A549 (cell line): ENCODE measurements around the gene TUBD1. TPM values are rescaled to one million over a fixed set of nuclear protein-coding genes. Genes with fewer than 3 reads are reported as not detected.

Experiments
- ATAC-seq, 2 experiments: fragments of 200-7000 bp in 1 of 2; fragments of >200 bp in 1 of 2; cut with Nextera tagmentation in 1 of 2; cut with Tn5 transposase in 1 of 2; 3 replicates each; pipeline versions ENCODE4 v1.8.0 to v1.9.1; 2018 to 2020; ENCODE audit warnings: mild to moderate bottlenecking in 1 of 2, moderate library complexity in 1 of 2
- CTCF ChIA-PET: fragments of 300-600 bp; sonication (Branson Sonifier 250); formaldehyde crosslinking; extraction: SDS; loops from one replicate; lab custom pipeline; 2021; ENCODE audit warnings: antibody characterized with exemption, inconsistent platforms; lab: Yijun Ruan, JAX
- POLR2A ChIA-PET: fragments of 350-600 bp; formaldehyde crosslinking; extraction: SDS; loops from one replicate; lab custom pipeline; 2021; ENCODE audit warnings: antibody characterized with exemption, inconsistent platforms; lab: Yijun Ruan, JAX
- DNase-seq, 2 experiments: peaks; one replicate each; pipeline versions ENCODE4 v3.0.0 to v3.0.0-alpha.2; 2011 to 2016; ENCODE audit warnings: low read depth in 1 of 2, low spot score in 1 of 2
- FAIRE-seq: peaks from 2 replicates; lab custom pipeline; 2011; peaks lifted over from hg19 to GRCh38; lab: Jason Lieb, UNC
- H3K27ac ChIP-seq, 2 experiments: fragments of >200 bp; sonication (Bioruptor Twin); formaldehyde crosslinking; 3 replicates each; pipeline ENCODE4 v1.5.1; 2016 to 2017
- H3K4me1 ChIP-seq: fragments of >200 bp; sonication (Bioruptor Twin); formaldehyde crosslinking; 3 replicates; pipeline ENCODE4 v1.6.1; 2016
- H3K4me2 ChIP-seq: fragments of >200 bp; sonication (Bioruptor Twin); formaldehyde crosslinking; 3 replicates; pipeline ENCODE4 v1.6.1; 2016
- H3K4me3 ChIP-seq: fragments of >200 bp; sonication (Bioruptor Twin); formaldehyde crosslinking; 3 replicates; pipeline ENCODE4 v1.5.1; 2016
- H3K9me3 ChIP-seq: fragments of >200 bp; sonication (Bioruptor Twin); formaldehyde crosslinking; 3 replicates; pipeline ENCODE4 v1.6.1; 2016
- ATOH8 ChIP-seq: fragments of 250-450 bp; sonication (Bioruptor Pico); IDR thresholded peaks from 2 replicates; pipeline ENCODE4 v1.5.0; 2020; ENCODE audit warnings: low read depth, mild to moderate bottlenecking, moderate library complexity
- CBX8 ChIP-seq: fragments of 200-600 bp; sonication (generic); IDR thresholded peaks from 2 replicates; pipeline ENCODE4 v1.6.1; 2016
- E2F6 ChIP-seq: IDR thresholded peaks from 2 replicates; pipeline ENCODE4 v1.6.1; 2012; ENCODE audit warnings: low read depth, borderline replicate concordance
- EHF ChIP-seq: fragments of 250-450 bp; sonication (Bioruptor Pico); IDR thresholded peaks from 2 replicates; pipeline ENCODE4 v1.5.0; 2020; ENCODE audit warnings: mild to moderate bottlenecking
- EHMT2 ChIP-seq: fragments of 200-600 bp; sonication (generic); IDR thresholded peaks from 2 replicates; pipeline ENCODE4 v1.6.1; 2016; ENCODE audit warnings: antibody characterized with exemption, low read depth, mild to moderate bottlenecking, moderate library complexity
- EP300 ChIP-seq, 2 experiments: fragments of >200 bp; sonication (Bioruptor Twin); formaldehyde crosslinking; IDR thresholded peaks; 2 replicates in 1 of 2; 3 replicates in 1 of 2; pipeline ENCODE4 v1.6.1; 2016 to 2017
- FOSB ChIP-seq: fragments of 250-450 bp; sonication (Bioruptor Pico); IDR thresholded peaks from 2 replicates; pipeline ENCODE4 v1.5.0; 2020; ENCODE audit warnings: mild to moderate bottlenecking, moderate library complexity
- FOSL2 ChIP-seq, 2 experiments: fragments of 450-650 bp in 1 of 2; fragments of >200 bp in 1 of 2; sonication (Bioruptor Twin) in 1 of 2; formaldehyde crosslinking; IDR thresholded peaks; 2 replicates each; pipeline versions ENCODE4 v1.5.0 to v1.6.1; 2016 to 2020; ENCODE audit warnings: mild to moderate bottlenecking in 1 of 2, moderate library complexity in 1 of 2
- FOXS1 ChIP-seq: fragments of 250-450 bp; sonication (Bioruptor Pico); IDR thresholded peaks from 2 replicates; pipeline ENCODE4 v1.5.0; 2020; ENCODE audit warnings: mild to moderate bottlenecking, moderate library complexity
- HDAC2 ChIP-seq: fragments of 200-600 bp; sonication (generic); IDR thresholded peaks from 2 replicates; pipeline ENCODE4 v1.6.1; 2016
- HES2 ChIP-seq: fragments of >200 bp; sonication (Bioruptor Twin); formaldehyde crosslinking; IDR thresholded peaks from 2 replicates; pipeline ENCODE4 v1.6.1; 2016
- HEYL ChIP-seq: fragments of 250-450 bp; sonication (Bioruptor Pico); IDR thresholded peaks from 2 replicates; pipeline ENCODE4 v1.8.0; 2021; ENCODE audit warnings: mild to moderate bottlenecking, moderate library complexity
- HMGXB4 ChIP-seq: fragments of 250-450 bp; sonication (Bioruptor Pico); IDR thresholded peaks from 2 replicates; pipeline ENCODE4 v1.5.0; 2021; ENCODE audit warnings: mild to moderate bottlenecking, moderate library complexity, borderline replicate concordance
- HOXA7 ChIP-seq: fragments of 250-450 bp; sonication (Bioruptor Pico); IDR thresholded peaks from 2 replicates; pipeline ENCODE4 v1.5.0; 2020; ENCODE audit warnings: mild to moderate bottlenecking, moderate library complexity
- HOXB13 ChIP-seq: fragments of 250-450 bp; sonication (Bioruptor Pico); IDR thresholded peaks from 2 replicates; pipeline ENCODE4 v1.5.0; 2020; ENCODE audit warnings: low read depth, mild to moderate bottlenecking, moderate library complexity
- JUN ChIP-seq, 2 experiments: fragments of >200 bp; sonication (Bioruptor Twin); formaldehyde crosslinking; IDR thresholded peaks; 2 replicates in 1 of 2; 3 replicates in 1 of 2; pipeline ENCODE4 v1.6.1; 2016 to 2017
- KDM5A ChIP-seq: fragments of 200-600 bp; sonication (generic); IDR thresholded peaks from 2 replicates; pipeline ENCODE4 v1.6.1; 2016; ENCODE audit warnings: antibody characterized with exemption, mild to moderate bottlenecking
- MAFK ChIP-seq: fragments of 450-650 bp; IDR thresholded peaks from 2 replicates; pipeline ENCODE4 v1.6.1; 2014; ENCODE audit not compliant: partially characterized antibody
- MAX ChIP-seq: IDR thresholded peaks from 2 replicates; pipeline ENCODE4 v1.6.1; 2012
- NFE2L2 ChIP-seq: fragments of 150-350 bp; conservative IDR thresholded peaks from 2 replicates; pipeline ENCODE4 v1.6.1; 2014; ENCODE audit warnings: low read length
- NR3C1 ChIP-seq: fragments of >200 bp; sonication (Bioruptor Twin); formaldehyde crosslinking; IDR thresholded peaks from 3 replicates; pipeline ENCODE4 v1.6.1; 2017
- PBX3 ChIP-seq: IDR thresholded peaks from 2 replicates; pipeline ENCODE4 v1.6.1; 2012
- PHF8 ChIP-seq: fragments of 200-600 bp; sonication (generic); IDR thresholded peaks from 2 replicates; pipeline ENCODE4 v1.6.1; 2016; ENCODE audit warnings: low read depth, mild to moderate bottlenecking, antibody characterized with exemption, moderate library complexity, borderline replicate concordance
- POLR2A ChIP-seq: IDR thresholded peaks from 2 replicates; pipeline ENCODE4 v1.6.1; 2012; ENCODE audit warnings: mild to moderate bottlenecking, low read length
- RARB ChIP-seq: fragments of 250-450 bp; sonication (Bioruptor Pico); IDR thresholded peaks from 2 replicates; pipeline ENCODE4 v1.8.0; 2021; ENCODE audit warnings: mild to moderate bottlenecking, moderate library complexity
- RFX5 ChIP-seq: fragments of 450-650 bp; IDR thresholded peaks from 2 replicates; pipeline ENCODE4 v1.7.1; 2014; ENCODE audit warnings: antibody characterized with exemption, mild to moderate bottlenecking, moderate library complexity
- SMC3 ChIP-seq: fragments of >200 bp; sonication (Bioruptor Twin); formaldehyde crosslinking; IDR thresholded peaks from 3 replicates; pipeline ENCODE4 v1.6.1; 2018; ENCODE audit warnings: inconsistent platforms
- SREBF2 ChIP-seq: fragments of 450-650 bp; IDR thresholded peaks from 2 replicates; pipeline ENCODE4 v1.6.1; 2014; ENCODE audit warnings: mild to moderate bottlenecking, moderate library complexity
- TFCP2L1 ChIP-seq: fragments of 250-450 bp; sonication (Bioruptor Pico); IDR thresholded peaks from 2 replicates; pipeline ENCODE4 v1.5.0; 2021; ENCODE audit warnings: mild to moderate bottlenecking
- ZC3H11A ChIP-seq: fragments of 450-650 bp; IDR thresholded peaks from 2 replicates; pipeline ENCODE4 v1.6.1; 2014; ENCODE audit warnings: antibody characterized with exemption, mild to moderate bottlenecking
- WGBS: methylation state at CpG from one replicate; pipeline ENCODE4 v1.1.6; 2017; ENCODE audit errors: missing lambda C conversion rate; 5-methylcytosine and 5-hydroxymethylcytosine counted together
- polyA plus RNA-seq, 4 experiments: library from polyadenylated mRNA; depleted of rRNA in 3 of 4; stranded (reverse); fragments of >200 nt; fragmentation: RNase III in 1 of 4; extraction: RNeasy Plus Mini Kit Qiagen cat#74134 plus additional on column Dnase treatment in 1 of 4; gene quantifications; 2 replicates in 3 of 4; 3 replicates in 1 of 4; pipeline ENCODE4 v1.2.3, GENCODE V29; 2011 to 2017
- TF ChIP-seq, protein P1 (sequence below): fragments of >200 bp; sonication (Bioruptor Twin); formaldehyde crosslinking; IDR thresholded peaks from 3 replicates; pipeline ENCODE4 v1.5.1; 2016
- TF ChIP-seq, protein P2 (sequence below): fragments of 450-650 bp; IDR thresholded peaks from 2 replicates; pipeline ENCODE4 v1.6.1; 2014; ENCODE audit warnings: antibody characterized with exemption

Gene TUBD1
- polyA plus RNA-seq, 2 of the 4 experiments (the other 2 are of a cell fraction), result 15.9 to 24.4 TPM

GRCh38 chr17:59830846-59831486 lies 61.8 kb downstream of the TUBD1 start (continued):
- TF ChIP-seq TFCP2L1 (CRISPR knock-in tag) (peak; percentile 70; the same call in 1 of the 2 replicates), FOXS1 (peak; percentile 79), HOXA7 (peak; percentile 62), EHF (CRISPR knock-in tag) (peak; percentile 94), NR3C1 (no peak)
- TF ChIP-seq, all 56 proteins: peak for 13

DNA sequence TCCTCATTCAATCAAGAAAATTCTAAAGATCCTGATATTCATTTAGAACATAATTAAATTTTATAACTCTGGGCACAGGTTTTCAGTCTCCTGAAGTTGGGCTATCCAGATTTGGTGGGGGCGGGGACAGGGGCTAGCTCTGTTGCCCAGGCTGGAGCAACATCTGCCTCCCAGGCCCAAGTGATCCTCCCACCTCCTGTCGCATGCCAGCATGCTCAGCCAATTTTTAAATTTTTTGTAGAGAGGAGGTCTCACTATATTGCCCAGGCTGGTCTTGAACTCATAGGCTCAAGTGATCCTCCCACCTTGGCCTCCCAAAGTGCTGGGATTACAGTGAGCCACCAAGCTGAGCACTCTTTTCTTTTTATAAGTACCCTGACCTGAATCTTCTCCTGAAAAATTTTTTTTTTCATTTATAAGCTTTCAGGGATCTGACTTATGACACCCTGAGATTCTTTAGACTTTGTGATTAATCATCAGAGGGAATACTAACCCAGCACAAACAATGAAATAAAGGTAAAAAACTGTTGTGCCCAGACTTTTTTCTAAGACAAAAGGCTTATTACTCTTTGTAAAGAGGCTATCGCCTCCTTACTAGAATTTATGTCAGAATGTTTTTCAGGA lies 62.6 kb downstream of the TUBD1 start:
- 13% methylated on average over 3 of the region's 3 CpGs for WGBS
- peak overlapping the region; percentile 96 to 97 for H3K27ac ChIP-seq
- peaks cover 84% of the 10 kb centered on the region for H3K4me1 ChIP-seq
- DNase-seq (peak in 1 of 2 experiments; percentile 93), FAIRE-seq (no peak), ATAC-seq (peak; percentile 55 to 56; a peak in 5 of 6 replicates)
- POLR2A ChIA-PET, result interaction anchor here (0.6 to 9.2 kb wide), 10 partner anchors 11 to 76 kb away, joined by 3 to 375 read pairs (median 16); no protein-coding TSS in a partner anchor
- H3K9me3 ChIP-seq, result no peaks in the 10 kb centered on the region
- CTCF ChIA-PET, result interaction anchor here (0.6 to 6.9 kb wide), 7 partner anchors 8 to 776 kb away, joined by 3 to 57 read pairs (median 3); no protein-coding TSS in a partner anchor
- H3K4me2 ChIP-seq, result peak overlapping the region; percentile 83
- peak overlapping the region; percentile 22; the same call in 1 of the 3 replicates for H3K4me3 ChIP-seq
- TF ChIP-seq FOSB (peak; percentile 37), PHF8 (no peak), SMC3 (no peak; the same call in 2 of the 3 replicates), PBX3 (no peak), KDM5A (no peak), ZC3H11A (no peak), POLR2A (no peak), EHMT2 (no peak), SREBF2 (no peak), MAFK (no peak), NFE2L2 (no peak), ATOH8 (CRISPR knock-in tag) (peak; percentile 98), E2F6 (no peak), RFX5 (no peak), HES2 (no peak), TFCP2L1 (CRISPR knock-in tag) (peak; percentile 83), RARB (CRISPR knock-in tag) (no peak), HEYL (CRISPR knock-in tag) (peak; percentile 87; the same call in 1 of the 2 replicates), JUN (IDR thresholded peaks at IDR 0.05) (peak in 1 of 2 experiments; percentile 6; a peak in 2 of 5 replicates), MAX (peak; percentile 62; the same call in 1 of the 2 replicates), HDAC2 (no peak), HOXB13 (CRISPR knock-in tag) (peak; percentile 97), EP300 (IDR thresholded peaks at IDR 0.05) (no peak), HMGXB4 (CRISPR knock-in tag) (no peak; the same call in 1 of the 2 replicates), CBX8 (no peak), FOSL2 (IDR thresholded peaks at IDR 0.05) (no peak), FOSL2 (CRISPR knock-in tag; IDR thresholded peaks at IDR 0.05) (no peak)
- TF ChIP-seq, protein P1, sequence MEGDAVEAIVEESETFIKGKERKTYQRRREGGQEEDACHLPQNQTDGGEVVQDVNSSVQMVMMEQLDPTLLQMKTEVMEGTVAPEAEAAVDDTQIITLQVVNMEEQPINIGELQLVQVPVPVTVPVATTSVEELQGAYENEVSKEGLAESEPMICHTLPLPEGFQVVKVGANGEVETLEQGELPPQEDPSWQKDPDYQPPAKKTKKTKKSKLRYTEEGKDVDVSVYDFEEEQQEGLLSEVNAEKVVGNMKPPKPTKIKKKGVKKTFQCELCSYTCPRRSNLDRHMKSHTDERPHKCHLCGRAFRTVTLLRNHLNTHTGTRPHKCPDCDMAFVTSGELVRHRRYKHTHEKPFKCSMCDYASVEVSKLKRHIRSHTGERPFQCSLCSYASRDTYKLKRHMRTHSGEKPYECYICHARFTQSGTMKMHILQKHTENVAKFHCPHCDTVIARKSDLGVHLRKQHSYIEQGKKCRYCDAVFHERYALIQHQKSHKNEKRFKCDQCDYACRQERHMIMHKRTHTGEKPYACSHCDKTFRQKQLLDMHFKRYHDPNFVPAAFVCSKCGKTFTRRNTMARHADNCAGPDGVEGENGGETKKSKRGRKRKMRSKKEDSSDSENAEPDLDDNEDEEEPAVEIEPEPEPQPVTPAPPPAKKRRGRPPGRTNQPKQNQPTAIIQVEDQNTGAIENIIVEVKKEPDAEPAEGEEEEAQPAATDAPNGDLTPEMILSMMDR, result no peak
- TF ChIP-seq, protein P2, sequence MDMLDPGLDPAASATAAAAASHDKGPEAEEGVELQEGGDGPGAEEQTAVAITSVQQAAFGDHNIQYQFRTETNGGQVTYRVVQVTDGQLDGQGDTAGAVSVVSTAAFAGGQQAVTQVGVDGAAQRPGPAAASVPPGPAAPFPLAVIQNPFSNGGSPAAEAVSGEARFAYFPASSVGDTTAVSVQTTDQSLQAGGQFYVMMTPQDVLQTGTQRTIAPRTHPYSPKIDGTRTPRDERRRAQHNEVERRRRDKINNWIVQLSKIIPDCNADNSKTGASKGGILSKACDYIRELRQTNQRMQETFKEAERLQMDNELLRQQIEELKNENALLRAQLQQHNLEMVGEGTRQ, result no peak
